BLaER1 treated with 17β-estradiol and CSF1 and Interleukin-3, amounts not matched to agents 10 nM and 100 nM (cell line): ENCODE measurements around the gene NAP1L4.

Source experiments
- H3K27ac ChIP-seq, 11 experiments: shearing (Covaris generic); formaldehyde crosslinking; 2 replicates each; pipeline ENCODE4 v1.8.1; 2022
- H3K27me3 ChIP-seq, 11 experiments: shearing (Covaris generic); formaldehyde crosslinking; 2 replicates each; pipeline ENCODE4 v1.8.1; 2022
- H3K36me3 ChIP-seq, 11 experiments: shearing (Covaris generic); formaldehyde crosslinking; 2 replicates each; pipeline ENCODE4 v1.8.1; 2022
- H3K4me1 ChIP-seq, 10 experiments: shearing (Covaris generic); formaldehyde crosslinking; 2 replicates each; pipeline ENCODE4 v1.8.1; 2022
- H3K4me2 ChIP-seq, 11 experiments: shearing (Covaris generic); formaldehyde crosslinking; 2 replicates each; pipeline ENCODE4 v1.8.1; 2022
- H3K4me3 ChIP-seq, 10 experiments: shearing (Covaris generic); formaldehyde crosslinking; 2 replicates each; pipeline ENCODE4 v1.8.1; 2022
- H3K9ac ChIP-seq, 11 experiments: shearing (Covaris generic); formaldehyde crosslinking; 2 replicates each; pipeline ENCODE4 v1.8.1; 2022
- H3K9me3 ChIP-seq, 11 experiments: shearing (Covaris generic); formaldehyde crosslinking; replicated peaks in 1 of 11; 2 replicates each; pipeline ENCODE4 v1.8.1; 2022
- H4K20me1 ChIP-seq, 11 experiments: shearing (Covaris generic); formaldehyde crosslinking; 2 replicates each; pipeline ENCODE4 v1.8.1; 2022
- Cebpa-rat ChIP-seq, 11 experiments: shearing (Covaris generic); IDR thresholded peaks; 2 replicates each; pipeline ENCODE4 v1.8.1; 2022

NAP1L4 gene

DNA sequence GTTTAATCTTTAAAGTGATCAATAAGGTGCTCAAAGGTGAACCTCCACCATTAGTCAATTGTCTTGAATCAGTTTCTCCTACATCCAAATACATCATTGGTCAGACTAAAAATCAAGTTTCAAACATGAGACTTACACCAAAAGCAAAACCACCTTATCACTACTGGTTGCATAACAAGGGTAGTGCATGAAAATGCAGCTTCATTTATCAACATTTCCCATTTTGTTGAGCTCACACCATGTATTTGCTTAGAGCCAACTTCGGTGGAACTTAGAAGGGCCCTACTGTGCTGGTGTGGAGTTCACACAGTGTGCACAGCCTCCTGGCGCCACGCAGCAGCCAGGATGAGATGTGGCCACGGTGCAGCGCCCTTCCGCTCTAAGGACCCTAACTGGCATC, 39.8 kb downstream of the NAP1L4 start:
- Histone ChIP-seq H3K9me3 (no peaks in the 10 kb centered on the region), H3K4me1 (peaks cover 2 to 38% (median 23%) of the 10 kb centered on the region in 10 experiments; a peak in 19 of 20 replicates), H3K36me3 (peaks cover 91 to 100% (median 100%) of the 10 kb centered on the region in 11 experiments), H3K27ac (no peak overlapping the region), H3K27me3 (no peaks in the 10 kb centered on the region), H3K4me2 (peak overlapping the region in 4 of 11 experiments; percentile 51 to 70 (median 60); a peak in 8 of 22 replicates), H3K4me3 (no peak overlapping the region), H3K9ac (0 out of 22 replicates have a peak overlapping the region, but pooled peaks of 1 of the 11 experiments have one; percentile 34), H4K20me1 (peaks cover 22 to 99% (median 73%) of the 10 kb centered on the region in 11 experiments; a peak in 21 of 22 replicates)
- TF ChIP-seq Cebpa-rat (IDR thresholded peaks at IDR 0.05) = no peak

DNA sequence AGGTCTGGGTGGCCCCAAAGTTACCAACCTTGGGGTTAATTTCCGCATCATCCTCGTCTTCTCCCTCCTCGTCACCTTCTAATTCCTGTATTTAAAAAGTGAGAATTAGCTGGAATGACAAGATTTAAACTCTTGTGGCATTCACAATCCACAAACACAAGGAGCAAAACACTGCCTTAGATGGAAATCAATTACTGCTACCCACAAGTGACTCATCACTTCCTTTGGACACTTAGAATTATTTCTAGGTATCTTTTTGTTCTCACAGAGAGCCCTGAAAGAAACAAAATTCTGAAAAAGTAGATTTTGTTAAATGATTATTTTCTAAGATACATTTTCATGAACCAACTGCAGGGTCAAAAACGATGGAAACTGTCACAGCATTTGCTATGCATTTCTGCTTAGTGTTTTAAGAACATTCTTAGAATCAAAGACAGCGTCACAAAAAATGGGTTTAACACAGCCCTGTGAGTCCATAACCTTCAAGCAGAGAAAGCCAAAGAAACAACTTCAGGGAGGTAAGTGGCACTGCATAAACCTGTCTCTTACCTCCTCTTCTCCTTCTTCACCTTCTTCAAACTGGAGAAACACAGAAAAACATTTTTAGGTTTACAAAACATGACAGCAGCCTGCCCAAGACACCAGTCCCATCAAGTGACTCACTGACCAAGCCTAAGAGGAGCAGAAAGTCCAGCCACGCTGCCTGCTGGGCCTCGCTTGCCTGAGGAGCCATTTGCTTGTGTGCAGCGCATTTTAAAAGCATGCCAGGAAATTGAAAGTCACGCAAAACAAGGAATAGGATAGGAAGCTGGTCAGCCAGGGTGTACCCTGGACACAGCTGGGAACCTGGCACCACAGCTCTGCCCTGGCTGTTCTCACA, 40.7 kb downstream of the NAP1L4 start:
- Histone ChIP-seq H3K36me3 (peaks cover 91 to 100% (median 100%) of the 10 kb centered on the region in 11 experiments), H3K27ac (peak overlapping the region in 4 of 11 experiments; percentile 5 to 28 (median 14); a peak in 3 of 22 replicates), H3K9ac (peak overlapping the region in 2 of 11 experiments; percentile 30 to 34; a peak in 1 of 22 replicates)

DNA sequence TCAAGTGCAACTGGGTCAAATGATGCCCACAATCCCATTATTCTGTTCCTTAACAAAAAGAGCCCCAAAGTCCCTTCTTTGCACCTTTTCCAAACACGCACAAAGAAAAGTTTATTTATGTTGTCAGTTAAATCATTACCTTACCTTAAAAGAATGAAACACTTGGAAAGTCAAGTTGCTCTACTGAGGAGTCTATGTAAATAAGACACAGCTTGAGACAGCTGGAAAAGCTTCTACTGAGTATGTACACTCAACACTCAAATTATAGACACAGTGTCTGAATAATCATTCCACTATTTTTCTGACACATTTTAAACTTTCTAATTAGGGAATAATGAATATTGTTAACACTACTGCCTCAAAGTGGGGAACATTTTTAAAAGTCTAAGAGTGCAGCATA, 41.3 kb downstream of the NAP1L4 start:
- no peak overlapping the region for H3K27ac ChIP-seq
- TF ChIP-seq Cebpa-rat (IDR thresholded peaks at IDR 0.05) = no peak

More for the DNA sequence above, 40.7 kb downstream of the NAP1L4 start:
- Histone ChIP-seq H3K4me2 (peak overlapping the region in 6 of 11 experiments; percentile 13 to 70 (median 60); a peak in 10 of 22 replicates), H3K9me3 (no peaks in the 10 kb centered on the region), H3K4me1 (peaks cover 10 to 46% (median 30%) of the 10 kb centered on the region in 10 experiments), H4K20me1 (peaks cover 30 to 99% (median 79%) of the 10 kb centered on the region in 11 experiments; a peak in 21 of 22 replicates), H3K27me3 (no peaks in the 10 kb centered on the region), H3K4me3 (no peak overlapping the region)
- TF ChIP-seq Cebpa-rat (IDR thresholded peaks at IDR 0.05) = no peak

DNA sequence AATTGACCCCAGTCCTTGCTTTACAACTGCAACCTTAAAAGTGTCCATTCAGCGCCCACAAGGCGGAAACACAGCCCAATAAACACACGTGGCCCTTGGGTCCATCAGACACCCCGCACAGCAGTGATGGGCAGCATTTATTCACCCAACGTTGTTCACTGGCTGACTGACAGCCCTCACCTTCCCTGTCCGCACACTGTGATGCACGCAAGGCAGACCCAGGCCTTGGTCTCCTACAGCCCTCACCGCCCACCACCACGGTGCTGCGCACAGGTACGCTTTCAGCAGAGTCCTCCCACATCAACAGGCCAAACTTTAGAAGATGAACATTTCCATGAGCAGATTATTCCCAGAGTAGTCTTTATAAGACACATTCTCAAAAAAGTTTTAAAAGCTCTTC, 42.2 kb downstream of the NAP1L4 start:
- no peak for TF ChIP-seq Cebpa-rat (IDR thresholded peaks at IDR 0.05)
- no peak overlapping the region for H3K4me2 ChIP-seq
- no peak overlapping the region for H3K4me3 ChIP-seq
- H3K9ac ChIP-seq = no peak overlapping the region
- peaks cover 42 to 99% (median 79%) of the 10 kb centered on the region in 11 experiments; a peak in 21 of 22 replicates for H4K20me1 ChIP-seq
- peaks cover 25 to 62% (median 46%) of the 10 kb centered on the region in 10 experiments for H3K4me1 ChIP-seq
- H3K27me3 ChIP-seq = no peaks in the 10 kb centered on the region
- H3K27ac ChIP-seq = no peak overlapping the region
- peaks cover 79 to 98% (median 93%) of the 10 kb centered on the region in 11 experiments for H3K36me3 ChIP-seq
- H3K9me3 ChIP-seq = no peaks in the 10 kb centered on the region

More for the DNA sequence above, 41.3 kb downstream of the NAP1L4 start:
- no peak overlapping the region for H3K4me3 ChIP-seq
- H3K4me1 ChIP-seq = peaks cover 16 to 53% (median 37%) of the 10 kb centered on the region in 10 experiments
- H3K36me3 ChIP-seq = peaks cover 86 to 100% (median 98%) of the 10 kb centered on the region in 11 experiments
- no peaks in the 10 kb centered on the region for H3K9me3 ChIP-seq
- H3K9ac ChIP-seq = no peak overlapping the region
- no peaks in the 10 kb centered on the region for H3K27me3 ChIP-seq
- peaks cover 37 to 99% (median 80%) of the 10 kb centered on the region in 11 experiments; a peak in 21 of 22 replicates for H4K20me1 ChIP-seq
- peak overlapping the region in 5 of 11 experiments; percentile 31 to 70 (median 60); a peak in 7 of 22 replicates for H3K4me2 ChIP-seq

DNA sequence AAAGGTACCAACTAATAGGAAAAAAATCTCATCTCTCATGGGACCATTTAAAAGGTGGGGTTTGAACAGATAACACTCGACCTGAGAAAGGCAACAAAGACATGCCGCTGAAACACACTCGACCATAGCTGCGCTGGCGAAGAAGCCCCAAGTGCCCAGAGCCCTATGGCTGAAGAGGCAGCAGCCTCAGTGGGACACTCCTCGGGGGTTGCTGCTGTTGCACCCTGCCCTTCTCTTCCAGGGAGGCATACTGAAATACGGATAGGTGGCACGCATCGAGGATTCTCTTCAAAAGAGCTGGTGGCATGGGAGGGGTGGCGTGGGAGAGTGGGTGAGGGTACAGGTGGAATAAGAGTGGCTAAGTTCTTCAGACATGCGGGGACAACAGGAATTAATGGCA, 44.4 kb downstream of the NAP1L4 start:
- no peak overlapping the region for H3K4me3 ChIP-seq
- no peaks in the 10 kb centered on the region for H3K9me3 ChIP-seq
- H4K20me1 ChIP-seq = peaks cover 53 to 99% (median 86%) of the 10 kb centered on the region in 11 experiments; a peak in 21 of 22 replicates
- no peak overlapping the region for H3K4me2 ChIP-seq
- H3K27me3 ChIP-seq = no peaks in the 10 kb centered on the region
- H3K36me3 ChIP-seq = peaks cover 66 to 98% (median 87%) of the 10 kb centered on the region in 11 experiments
- H3K27ac ChIP-seq = no peak overlapping the region
- no peak for TF ChIP-seq Cebpa-rat (IDR thresholded peaks at IDR 0.05)
- peaks cover 25 to 76% (median 59%) of the 10 kb centered on the region in 10 experiments for H3K4me1 ChIP-seq
- no peak overlapping the region for H3K9ac ChIP-seq

DNA sequence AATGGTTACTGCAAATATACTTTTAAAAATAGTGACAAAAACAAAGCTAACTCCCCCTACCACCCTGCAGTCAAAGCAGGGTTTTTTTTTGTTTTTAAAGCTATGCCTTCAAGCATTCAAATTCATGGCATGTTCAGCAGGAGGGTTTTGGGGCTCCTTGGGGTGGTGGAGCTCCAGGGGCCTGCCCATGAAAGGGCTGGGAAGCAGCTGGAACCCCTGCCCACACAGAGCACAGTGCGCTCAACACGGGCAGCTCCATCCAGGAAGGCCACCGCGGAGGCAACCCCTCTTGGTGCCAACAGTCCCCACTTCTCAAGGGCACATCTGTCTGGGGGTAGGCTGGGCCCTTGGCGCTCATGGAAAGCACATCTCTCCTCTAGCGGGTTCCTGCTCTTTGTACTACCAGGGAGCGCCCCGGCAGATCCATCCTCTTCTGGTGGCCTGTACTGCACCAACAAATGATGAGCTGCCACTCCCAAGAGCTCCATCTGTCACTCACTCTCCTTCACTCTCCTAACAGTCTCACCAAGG, 46.3 kb downstream of the NAP1L4 start:
- H3K27me3 ChIP-seq = no peaks in the 10 kb centered on the region
- H3K9ac ChIP-seq = peak overlapping the region in 9 of 11 experiments; percentile 7 to 56 (median 33); a peak in 12 of 22 replicates
- peaks cover 49 to 78% (median 68%) of the 10 kb centered on the region in 11 experiments for H3K36me3 ChIP-seq
- H3K4me1 ChIP-seq = peaks cover 28 to 62% (median 51%) of the 10 kb centered on the region in 10 experiments
- peaks cover 46 to 89% (median 74%) of the 10 kb centered on the region in 11 experiments; a peak in 21 of 22 replicates for H4K20me1 ChIP-seq
- no peak for TF ChIP-seq Cebpa-rat (IDR thresholded peaks at IDR 0.05)
- peak overlapping the region in 7 of 11 experiments; percentile 1 to 57 (median 32); a peak in 6 of 22 replicates for H3K27ac ChIP-seq
- H3K9me3 ChIP-seq = no peaks in the 10 kb centered on the region
- peak overlapping the region; percentile 68 to 93 (median 75) for H3K4me2 ChIP-seq
- 0 out of 20 replicates have a peak overlapping the region, but pooled peaks of 1 of the 10 experiments have one; percentile 11 for H3K4me3 ChIP-seq

DNA sequence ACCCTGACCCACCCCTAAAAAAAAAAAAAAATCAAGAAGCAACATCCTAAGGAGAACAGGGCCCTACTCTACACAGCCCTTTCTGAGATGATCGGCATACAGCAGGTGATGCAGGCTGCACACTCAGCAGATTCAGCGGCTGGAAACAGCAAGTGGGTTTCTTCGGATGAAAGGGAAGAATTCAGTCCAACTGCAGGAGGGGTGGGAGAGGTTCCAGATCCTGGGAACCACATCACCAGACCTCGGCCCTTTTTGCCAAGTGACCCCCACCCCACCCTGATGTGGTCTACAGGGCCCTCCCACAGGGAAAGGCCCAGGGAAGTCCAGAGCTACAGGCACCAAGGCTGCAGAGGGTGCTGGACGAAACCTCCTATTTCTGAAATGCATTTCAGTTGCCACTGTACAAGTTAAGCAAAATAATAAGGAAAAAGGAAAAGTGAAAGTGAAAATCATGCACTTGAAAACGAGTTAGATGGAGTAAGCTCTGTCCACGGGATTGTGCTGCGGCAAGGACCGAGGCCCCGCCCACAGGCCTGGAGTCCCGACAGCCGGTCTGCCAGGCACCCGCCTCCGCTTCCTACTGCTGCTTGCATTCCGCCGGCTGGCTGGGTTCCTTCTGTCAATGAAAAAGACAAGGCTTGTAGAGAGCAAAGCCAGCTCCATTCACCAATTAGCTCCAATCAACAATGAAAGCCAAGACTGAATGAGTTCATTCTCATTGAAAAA, 46.9 kb downstream of the NAP1L4 start:
- peaks cover 45 to 88% (median 72%) of the 10 kb centered on the region in 11 experiments; a peak in 21 of 22 replicates for H4K20me1 ChIP-seq
- peak overlapping the region in 8 of 11 experiments; percentile 6 to 57 (median 32); a peak in 8 of 22 replicates for H3K27ac ChIP-seq
- H3K4me2 ChIP-seq = peak overlapping the region; percentile 68 to 93 (median 75)
- H3K9ac ChIP-seq = peak overlapping the region in 8 of 11 experiments; percentile 7 to 56 (median 25); a peak in 10 of 22 replicates
- H3K36me3 ChIP-seq = peaks cover 43 to 72% (median 62%) of the 10 kb centered on the region in 11 experiments
- H3K9me3 ChIP-seq = peaks cover 0 to 4% (median 1%) of the 10 kb centered on the region in 11 experiments; a peak in 12 of 22 replicates
- H3K27me3 ChIP-seq = no peaks in the 10 kb centered on the region
- peak overlapping the region in 2 of 10 experiments; percentile 27 to 39; a peak in 3 of 20 replicates for H3K4me3 ChIP-seq
- peaks cover 34 to 67% (median 57%) of the 10 kb centered on the region in 10 experiments for H3K4me1 ChIP-seq
- TF ChIP-seq Cebpa-rat (IDR thresholded peaks at IDR 0.05) = no peak

DNA sequence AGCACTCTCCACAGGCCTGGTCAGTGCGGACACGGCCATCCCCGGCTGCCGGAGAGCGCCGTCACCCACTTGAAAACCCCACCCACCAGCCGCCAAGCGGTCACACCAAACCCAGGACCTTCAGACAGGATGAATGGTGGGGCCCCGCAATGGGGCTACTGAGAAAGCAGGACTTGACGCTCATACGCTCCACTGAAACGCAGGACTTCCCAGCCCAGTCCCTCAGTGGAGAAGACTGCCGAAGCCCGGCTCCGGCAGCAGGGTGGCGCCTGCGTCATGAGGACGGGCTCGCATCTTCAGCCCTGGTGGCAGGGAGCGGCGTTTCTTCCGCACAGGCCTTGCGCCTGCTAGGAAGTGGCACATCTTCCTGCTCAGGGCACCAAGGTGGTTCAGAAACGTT, 47.6 kb downstream of the NAP1L4 start:
- peaks cover 39 to 81% (median 65%) of the 10 kb centered on the region in 11 experiments; a peak in 21 of 22 replicates for H4K20me1 ChIP-seq
- H3K9ac ChIP-seq = no peak overlapping the region; a peak in 1 of 22 replicates
- H3K4me1 ChIP-seq = peaks cover 34 to 73% (median 57%) of the 10 kb centered on the region in 10 experiments
- H3K9me3 ChIP-seq = peaks cover 2 to 11% (median 8%) of the 10 kb centered on the region in 11 experiments; a peak in 20 of 22 replicates
- TF ChIP-seq Cebpa-rat (IDR thresholded peaks at IDR 0.05) = no peak
- H3K36me3 ChIP-seq = peaks cover 36 to 68% (median 55%) of the 10 kb centered on the region in 11 experiments
- peak overlapping the region in 5 of 11 experiments; percentile 75 to 93 (median 84); a peak in 8 of 22 replicates for H3K4me2 ChIP-seq
- peak overlapping the region in 4 of 11 experiments; percentile 16 to 32 (median 28); a peak in 4 of 22 replicates for H3K27ac ChIP-seq
- no peak overlapping the region for H3K4me3 ChIP-seq
- H3K27me3 ChIP-seq = no peaks in the 10 kb centered on the region
